GM21360 (cell line): ENCODE results near the gene AGPAT2.

ENCODE experiments used
- ATAC-seq: cut with Tn5 transposase; IDR thresholded peaks from one replicate; pipeline ENCODE4 v1.9.1; 2021; ENCODE audit warnings: mild to moderate bottlenecking, moderate library complexity; ENCODE audit not compliant: unreplicated experiment

Gene AGPAT2

GRCh38 chr9:136690104-136690805 lies 3.0 kb upstream of the AGPAT2 start:
- ATAC-seq, result no peak

GRCh38 chr9:136689108-136689460 lies 1.8 kb upstream of the AGPAT2 start:
- ATAC-seq, result no peak

GRCh38 chr9:136688274-136689107 lies 1.2 kb upstream of the AGPAT2 start:
- ATAC-seq, result no peak

- no peak for ATAC-seq
These were observed 515 bp upstream of the AGPAT2 start for GRCh38 chr9:136687721-136688223.

GRCh38 chr9:136686534-136686793 lies 793 bp downstream of the AGPAT2 start:
- no peak for ATAC-seq

GRCh38 chr9:136685790-136686533 lies 1.3 kb downstream of the AGPAT2 start:
- no peak for ATAC-seq

- no peak for ATAC-seq
These were observed 2.0 kb downstream of the AGPAT2 start for GRCh38 chr9:136685216-136685615.

- ATAC-seq, result no peak
These were observed 2.5 kb downstream of the AGPAT2 start for GRCh38 chr9:136684799-136685198.

GRCh38 chr9:136684339-136684738 lies 2.9 kb downstream of the AGPAT2 start:
- no peak for ATAC-seq

GRCh38 chr9:136683755-136684154 lies 3.5 kb downstream of the AGPAT2 start:
- ATAC-seq, result no peak

- ATAC-seq, result no peak
These were observed 4.0 kb downstream of the AGPAT2 start for GRCh38 chr9:136683173-136683745.

- no peak for ATAC-seq
These were observed 4.5 kb downstream of the AGPAT2 start for GRCh38 chr9:136682710-136683109.

- ATAC-seq, result no peak
These were observed 5.1 kb downstream of the AGPAT2 start for GRCh38 chr9:136681945-136682699.

- ATAC-seq, result no peak
These were observed 6.2 kb downstream of the AGPAT2 start for GRCh38 chr9:136681029-136681428.

GRCh38 chr9:136679431-136679941 lies 7.8 kb downstream of the AGPAT2 start:
- ATAC-seq, result no peak

- ATAC-seq, result no peak
These were observed 8.6 kb downstream of the AGPAT2 start for GRCh38 chr9:136678624-136679023.

- ATAC-seq, result no peak
These were observed 9.2 kb downstream of the AGPAT2 start for GRCh38 chr9:136678034-136678433.

GRCh38 chr9:136676920-136677686 lies 10.2 kb downstream of the AGPAT2 start:
- no peak for ATAC-seq

GRCh38 chr9:136676297-136676794 lies 10.9 kb downstream of the AGPAT2 start:
- ATAC-seq, result no peak
